Ecto neural progenitor cell (in vitro differentiated cells): Measurements from ENCODE around the gene LIPA.

Experiments
- DNase-seq: peaks from one replicate; pipeline ENCODE4 v3.0.0-alpha.2; 2018; ENCODE audit warnings: low spot score

Gene LIPA

GRCh38 chr10:89164920-89165319 is 86.7 kb downstream of the LIPA start:
- no peak for DNase-seq

GRCh38 chr10:89164080-89164479 is 87.5 kb downstream of the LIPA start:
- DNase-seq: no peak
